Stimulated activated naive CD4-positive, alpha-beta T cell (primary cell): ENCODE measurements around the gene SMIM34.

Source experiments
- DNase-seq, 6 experiments: peaks; one replicate each; lab custom pipeline; 2025; lab: John Stamatoyannopoulos, UW

The SMIM34 gene

DNA sequence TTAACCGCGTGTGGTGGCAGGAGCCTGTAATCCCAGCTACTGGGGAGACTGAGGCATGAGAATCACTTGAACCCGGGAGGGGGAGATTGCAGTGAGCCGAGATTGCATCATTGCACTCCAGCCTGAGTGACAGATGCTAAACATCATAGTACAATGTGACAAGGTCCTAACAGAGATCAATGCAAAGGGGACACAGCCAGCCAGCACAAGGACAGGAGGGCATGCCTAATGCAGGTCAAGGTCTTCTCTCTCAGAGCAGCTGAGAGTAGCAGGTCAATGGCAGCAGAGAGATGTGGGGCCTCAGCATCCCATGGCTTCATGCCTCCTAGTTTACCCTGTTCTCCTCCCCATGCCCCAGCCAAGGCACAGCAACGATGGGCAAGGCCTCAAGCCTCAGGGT is 51.4 kb downstream of the SMIM34 start:
- no peak for DNase-seq

DNA sequence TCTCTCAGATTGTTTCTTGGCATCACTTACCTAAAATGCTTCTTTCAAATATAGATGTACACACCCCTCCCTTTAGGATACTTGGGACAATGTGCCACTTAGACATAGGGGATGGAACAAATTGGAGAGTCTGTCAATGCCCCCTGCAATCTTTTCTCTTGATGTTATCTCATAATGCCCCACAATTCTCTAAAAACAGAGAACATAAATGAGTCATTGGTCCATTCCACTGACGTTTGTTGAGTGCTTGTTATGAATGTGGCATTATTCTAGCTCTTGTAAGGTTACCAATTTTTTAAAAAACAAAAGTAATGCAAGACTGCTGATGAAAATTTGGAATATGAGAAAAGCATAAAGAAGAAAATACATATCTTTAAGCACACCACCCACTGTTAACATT is 54.0 kb downstream of the SMIM34 start:
- no peak for DNase-seq
